Endothelial cell (in vitro differentiated cells): ENCODE measurements around the gene ARSG. TPM values are rescaled to one million over a fixed set of nuclear protein-coding genes. Genes with fewer than 3 reads are reported as not detected.

Experiments
- DNase-seq: peaks from one replicate; pipeline ENCODE4 v3.0.0; 2021; ENCODE audit warnings: low spot score
- H3K27ac Mint-ChIP-seq: one replicate; pipeline ENCODE4 v1.8.0; 2021; ENCODE audit warnings: mixed read lengths, inconsistent platforms; ENCODE audit not compliant: unreplicated experiment
- H3K27me3 Mint-ChIP-seq: one replicate; pipeline ENCODE4 v1.8.0; 2021; ENCODE audit warnings: mild to moderate bottlenecking, moderate library complexity, mixed read lengths, inconsistent platforms; ENCODE audit not compliant: unreplicated experiment
- H3K36me3 Mint-ChIP-seq: one replicate; pipeline ENCODE4 v1.8.0; 2021; ENCODE audit warnings: mild to moderate bottlenecking, low read depth, mixed read lengths, inconsistent platforms; ENCODE audit not compliant: unreplicated experiment
- H3K4me1 Mint-ChIP-seq: one replicate; pipeline ENCODE4 v1.8.0; 2021; ENCODE audit warnings: mild to moderate bottlenecking, mixed read lengths, inconsistent platforms; ENCODE audit not compliant: unreplicated experiment
- H3K4me3 Mint-ChIP-seq: one replicate; pipeline ENCODE4 v1.8.0; 2021; ENCODE audit warnings: mild to moderate bottlenecking, mixed read lengths, inconsistent platforms; ENCODE audit not compliant: unreplicated experiment
- H3K9me3 Mint-ChIP-seq: one replicate; pipeline ENCODE4 v1.8.0; 2021; ENCODE audit warnings: mixed read lengths, inconsistent platforms; ENCODE audit not compliant: unreplicated experiment
- total RNA-seq: library from RNA; stranded (reverse); fragmentation: NEBNext Ultra II Directional; extraction: Animal tissue kit (Norgen Biotek cat#: 25700); gene quantifications from one replicate; pipeline ENCODE4 v1.2.1, GENCODE V29; 2021; ENCODE audit not compliant: unreplicated experiment
- TF ChIP-seq, protein P1 (sequence below): fragments of 200-600 bp; sonication (generic); IDR thresholded peaks from one replicate; pipeline ENCODE4 v1.5.0; 2021; ENCODE audit warnings: antibody characterized with exemption; ENCODE audit not compliant: unreplicated experiment

Gene ARSG
- total RNA-seq, 1 donor from 2014 or later = 9.8 TPM

DNA sequence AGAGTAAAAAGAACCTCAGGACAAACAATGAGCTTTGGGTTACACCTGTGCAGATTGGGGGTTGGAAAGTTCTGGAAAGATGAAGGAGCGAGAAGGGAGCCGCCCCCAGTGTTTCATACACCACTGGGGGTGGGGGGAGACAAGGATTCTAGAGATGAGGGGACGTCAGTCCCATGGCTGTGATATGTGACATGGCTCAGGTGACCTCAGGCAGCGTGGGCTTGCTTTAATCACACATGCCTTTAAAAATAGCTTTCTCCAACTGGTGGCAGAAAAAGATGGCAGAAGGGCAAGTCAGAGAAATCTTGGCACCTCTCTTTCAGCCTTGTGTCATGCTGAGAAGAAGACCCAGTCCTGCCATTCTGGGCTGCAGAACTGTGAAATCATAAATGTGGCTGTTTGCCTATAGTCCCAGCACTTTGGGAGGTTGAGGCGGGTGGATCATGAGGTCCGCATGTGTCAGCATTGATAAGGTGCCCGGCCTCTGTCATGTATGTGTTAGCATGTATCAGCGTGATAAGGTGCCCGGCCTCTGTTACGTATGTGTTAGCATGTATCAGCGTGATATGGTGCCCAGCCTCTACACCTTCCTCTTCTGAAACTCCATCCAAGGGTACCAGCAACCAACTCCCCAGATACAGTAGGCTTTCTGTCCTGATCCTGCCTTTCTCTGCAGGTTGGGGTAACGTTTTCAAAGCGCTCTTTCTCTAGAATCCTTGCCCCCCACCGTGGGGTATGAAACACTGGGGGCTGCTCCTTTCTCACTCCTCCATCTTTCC, 141.0 kb downstream of the ARSG start:
- peaks cover 13% of the 10 kb centered on the region for H3K4me1 Mint-ChIP-seq
- peak overlapping the region; percentile 4 for H3K27ac Mint-ChIP-seq
- peaks cover 5% of the 10 kb centered on the region for H3K27me3 Mint-ChIP-seq
- no peaks in the 10 kb centered on the region for H3K9me3 Mint-ChIP-seq
- peaks cover 58% of the 10 kb centered on the region for H3K36me3 Mint-ChIP-seq
- no peak for DNase-seq
- peak overlapping the region; percentile 56 for H3K4me3 Mint-ChIP-seq
- TF ChIP-seq, protein P1, sequence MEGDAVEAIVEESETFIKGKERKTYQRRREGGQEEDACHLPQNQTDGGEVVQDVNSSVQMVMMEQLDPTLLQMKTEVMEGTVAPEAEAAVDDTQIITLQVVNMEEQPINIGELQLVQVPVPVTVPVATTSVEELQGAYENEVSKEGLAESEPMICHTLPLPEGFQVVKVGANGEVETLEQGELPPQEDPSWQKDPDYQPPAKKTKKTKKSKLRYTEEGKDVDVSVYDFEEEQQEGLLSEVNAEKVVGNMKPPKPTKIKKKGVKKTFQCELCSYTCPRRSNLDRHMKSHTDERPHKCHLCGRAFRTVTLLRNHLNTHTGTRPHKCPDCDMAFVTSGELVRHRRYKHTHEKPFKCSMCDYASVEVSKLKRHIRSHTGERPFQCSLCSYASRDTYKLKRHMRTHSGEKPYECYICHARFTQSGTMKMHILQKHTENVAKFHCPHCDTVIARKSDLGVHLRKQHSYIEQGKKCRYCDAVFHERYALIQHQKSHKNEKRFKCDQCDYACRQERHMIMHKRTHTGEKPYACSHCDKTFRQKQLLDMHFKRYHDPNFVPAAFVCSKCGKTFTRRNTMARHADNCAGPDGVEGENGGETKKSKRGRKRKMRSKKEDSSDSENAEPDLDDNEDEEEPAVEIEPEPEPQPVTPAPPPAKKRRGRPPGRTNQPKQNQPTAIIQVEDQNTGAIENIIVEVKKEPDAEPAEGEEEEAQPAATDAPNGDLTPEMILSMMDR = no peak

DNA sequence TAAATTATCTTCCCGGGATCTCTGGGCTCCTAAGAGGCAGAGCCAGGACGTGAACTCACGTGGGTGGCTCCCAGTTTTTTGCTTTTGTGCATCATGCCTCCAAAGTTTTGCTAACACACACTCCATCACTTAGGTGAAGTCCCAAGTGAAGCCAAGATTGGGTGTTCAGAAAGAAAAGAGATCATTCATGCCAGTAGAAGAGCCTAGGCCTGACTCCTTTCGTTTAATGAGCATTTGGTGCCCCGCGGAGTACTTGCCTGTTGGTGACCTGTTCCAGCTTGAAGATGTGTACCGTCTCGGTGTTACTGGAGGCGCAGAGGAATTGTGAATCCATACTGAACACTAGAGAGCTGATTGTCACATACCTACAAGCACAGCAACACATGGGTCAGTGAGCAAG, 141.9 kb downstream of the ARSG start:
- no peak for DNase-seq
- peak overlapping the region; percentile 77 for H3K4me3 Mint-ChIP-seq
- peaks cover 23% of the 10 kb centered on the region for H3K4me1 Mint-ChIP-seq
- TF ChIP-seq, protein P1 = no peak
- peaks cover 5% of the 10 kb centered on the region for H3K27me3 Mint-ChIP-seq
- H3K27ac Mint-ChIP-seq = no peak overlapping the region
- no peaks in the 10 kb centered on the region for H3K9me3 Mint-ChIP-seq
- H3K36me3 Mint-ChIP-seq = peaks cover 58% of the 10 kb centered on the region

DNA sequence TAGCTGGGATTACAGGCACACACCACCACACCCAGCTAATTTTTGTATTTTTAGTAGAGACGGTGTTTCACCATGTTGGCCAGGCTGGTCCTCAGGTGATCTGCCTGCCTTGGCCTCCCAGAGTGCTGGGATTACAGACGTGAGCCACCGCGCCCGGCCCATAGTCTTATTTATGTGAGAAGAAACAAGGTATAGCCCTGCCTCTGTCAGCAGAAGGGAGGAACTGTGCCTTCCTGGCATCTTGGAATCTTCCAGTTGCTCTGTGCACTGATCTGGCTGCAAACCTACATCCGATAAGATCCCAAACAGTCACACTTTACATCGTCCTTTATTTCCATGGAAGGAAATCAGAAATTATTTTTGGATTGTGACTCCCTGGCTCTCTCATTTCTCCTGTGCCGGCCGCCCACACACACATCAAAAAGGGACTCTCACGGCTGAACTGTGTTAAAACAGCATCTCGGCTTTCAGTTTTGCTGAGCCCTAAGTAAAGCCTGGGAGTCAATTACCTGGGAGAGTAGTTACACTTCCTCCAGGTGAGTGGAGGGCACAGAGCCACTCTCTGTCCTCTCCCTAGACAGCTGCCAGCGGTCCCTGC, 142.7 kb downstream of the ARSG start:
- Mint-ChIP-seq H3K4me1 (peaks cover 30% of the 10 kb centered on the region), H3K36me3 (peaks cover 54% of the 10 kb centered on the region), H3K9me3 (no peaks in the 10 kb centered on the region), H3K27ac (peak overlapping the region; percentile 36), H3K27me3 (peaks cover 5% of the 10 kb centered on the region), H3K4me3 (no peak overlapping the region)
- no peak for DNase-seq
- TF ChIP-seq, protein P1 = no peak

DNA sequence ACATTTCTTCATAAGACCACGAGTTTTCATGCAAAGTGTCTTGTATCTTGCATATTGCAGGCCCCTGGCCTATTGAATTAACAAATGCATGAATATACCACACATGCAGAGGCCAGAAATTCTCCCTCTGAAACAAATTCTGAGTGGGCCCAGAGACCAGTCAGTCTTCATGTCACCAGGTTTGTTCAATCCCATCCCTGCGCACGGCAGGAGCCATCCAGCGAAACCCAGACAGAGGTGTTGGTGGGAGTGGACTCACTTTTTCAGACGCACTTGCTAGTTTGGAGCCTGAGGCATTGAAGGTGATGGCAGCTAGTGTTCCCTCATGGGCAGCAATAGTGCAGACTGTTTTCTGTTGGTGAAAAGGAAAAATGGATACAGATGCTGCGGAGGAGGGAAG, 144.1 kb downstream of the ARSG start:
- H3K36me3 Mint-ChIP-seq = peaks cover 48% of the 10 kb centered on the region
- no peak for DNase-seq
- H3K27me3 Mint-ChIP-seq = peaks cover 8% of the 10 kb centered on the region
- H3K4me3 Mint-ChIP-seq = no peak overlapping the region
- peaks cover 40% of the 10 kb centered on the region for H3K4me1 Mint-ChIP-seq
- TF ChIP-seq, protein P1 = no peak
- no peaks in the 10 kb centered on the region for H3K9me3 Mint-ChIP-seq
- no peak overlapping the region for H3K27ac Mint-ChIP-seq
